HG03060 (cell line): ENCODE data around the gene SPG11.
"Not testable (repeated sequence)": the region's sequence is repeated elsewhere in the genome, so short reads cannot be mapped to it uniquely, and the experiment has no call there.

Experiments used
- ATAC-seq: cut with Tn5 transposase; IDR thresholded peaks from one replicate; pipeline ENCODE4 v1.9.1; 2021; ENCODE audit warnings: low read depth, moderate number of reproducible peaks; ENCODE audit not compliant: unreplicated experiment

Gene SPG11

GRCh38 chr15:44535092-44535491, 128.4 kb downstream of the SPG11 start:
- ATAC-seq: no peak

GRCh38 chr15:44532689-44533088, 130.8 kb downstream of the SPG11 start:
- no peak for ATAC-seq

GRCh38 chr15:44532275-44532674, 131.2 kb downstream of the SPG11 start:
- not testable (repeated sequence) for ATAC-seq

- ATAC-seq: no peak
These were observed 132.8 kb downstream of the SPG11 start for GRCh38 chr15:44530653-44531052.

GRCh38 chr15:44529864-44530604, 133.4 kb downstream of the SPG11 start:
- ATAC-seq: no peak

- no peak for ATAC-seq
These were observed 136.2 kb downstream of the SPG11 start for GRCh38 chr15:44527241-44527640.

- ATAC-seq: no peak
These were observed 138.4 kb downstream of the SPG11 start for GRCh38 chr15:44525018-44525417.

- ATAC-seq: no peak
These were observed 143.9 kb downstream of the SPG11 start for GRCh38 chr15:44519537-44519936.

GRCh38 chr15:44516436-44516835, 147.0 kb downstream of the SPG11 start:
- no peak for ATAC-seq
